SKM-1 treated with dmso at 0.1 percent for 144 hours (cell line): ENCODE data around the gene WDR77.

Experiments
- DNase-seq: peaks from one replicate; lab custom pipeline; 2025; ENCODE audit not compliant: unreplicated experiment; lab: John Stamatoyannopoulos, UW

The WDR77 gene

DNA sequence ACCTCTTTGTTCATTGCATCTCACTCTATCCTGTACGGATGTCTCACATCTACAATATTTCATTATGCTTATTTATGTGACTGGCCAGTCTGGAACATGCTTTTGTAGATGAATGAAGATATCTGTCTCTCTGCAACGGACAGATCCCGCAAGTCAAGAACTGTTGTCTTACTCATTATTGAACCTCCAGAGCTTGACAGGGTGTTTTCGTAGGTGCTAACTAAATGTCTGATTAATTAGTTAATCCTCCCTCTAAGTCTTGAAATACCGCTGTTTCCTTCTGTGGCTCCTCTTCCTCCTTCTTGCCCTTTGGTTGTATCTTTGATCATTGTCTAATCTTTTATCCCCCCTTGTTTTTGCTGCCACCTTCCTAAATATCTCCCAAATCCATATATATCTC lies 21.5 kb upstream of the WDR77 start:
- no peak for DNase-seq

DNA sequence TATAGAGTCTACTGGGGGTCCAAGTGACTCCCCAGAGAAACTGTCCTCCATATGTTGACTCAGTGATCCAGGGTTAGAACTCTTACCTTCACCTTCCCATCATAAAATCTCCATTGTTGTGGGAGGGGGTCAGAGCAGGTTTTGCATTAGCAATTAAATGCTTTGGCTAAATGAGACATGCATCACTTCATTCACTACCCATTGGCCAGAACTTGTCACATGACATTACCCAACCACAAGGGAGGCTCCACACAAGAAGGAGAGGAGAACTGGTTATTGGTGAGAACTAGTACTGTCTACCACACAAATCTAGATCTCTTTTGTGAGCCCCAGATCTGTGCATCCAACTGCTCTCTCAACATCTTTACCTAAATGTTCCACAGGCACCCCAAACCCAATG lies 20.5 kb upstream of the WDR77 start:
- no peak for DNase-seq

DNA sequence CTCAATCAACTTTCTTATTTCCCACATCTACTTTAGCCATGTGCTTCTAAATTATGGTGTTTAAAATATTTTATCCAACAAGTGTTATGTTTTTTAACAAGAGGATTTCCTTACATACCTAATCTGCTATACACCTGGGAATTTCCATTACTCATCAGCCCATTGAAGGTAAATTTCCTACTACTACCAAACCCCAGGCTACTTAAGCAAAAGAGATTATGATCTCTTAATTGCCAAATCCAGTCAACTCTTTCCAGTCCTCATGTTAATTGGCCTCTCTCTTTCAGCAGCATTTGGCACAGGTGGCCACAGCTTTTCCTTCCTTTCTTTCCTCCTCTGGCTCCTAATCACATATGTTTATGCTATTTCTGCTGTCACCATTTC lies 19.7 kb upstream of the WDR77 start:
- no peak for DNase-seq

DNA sequence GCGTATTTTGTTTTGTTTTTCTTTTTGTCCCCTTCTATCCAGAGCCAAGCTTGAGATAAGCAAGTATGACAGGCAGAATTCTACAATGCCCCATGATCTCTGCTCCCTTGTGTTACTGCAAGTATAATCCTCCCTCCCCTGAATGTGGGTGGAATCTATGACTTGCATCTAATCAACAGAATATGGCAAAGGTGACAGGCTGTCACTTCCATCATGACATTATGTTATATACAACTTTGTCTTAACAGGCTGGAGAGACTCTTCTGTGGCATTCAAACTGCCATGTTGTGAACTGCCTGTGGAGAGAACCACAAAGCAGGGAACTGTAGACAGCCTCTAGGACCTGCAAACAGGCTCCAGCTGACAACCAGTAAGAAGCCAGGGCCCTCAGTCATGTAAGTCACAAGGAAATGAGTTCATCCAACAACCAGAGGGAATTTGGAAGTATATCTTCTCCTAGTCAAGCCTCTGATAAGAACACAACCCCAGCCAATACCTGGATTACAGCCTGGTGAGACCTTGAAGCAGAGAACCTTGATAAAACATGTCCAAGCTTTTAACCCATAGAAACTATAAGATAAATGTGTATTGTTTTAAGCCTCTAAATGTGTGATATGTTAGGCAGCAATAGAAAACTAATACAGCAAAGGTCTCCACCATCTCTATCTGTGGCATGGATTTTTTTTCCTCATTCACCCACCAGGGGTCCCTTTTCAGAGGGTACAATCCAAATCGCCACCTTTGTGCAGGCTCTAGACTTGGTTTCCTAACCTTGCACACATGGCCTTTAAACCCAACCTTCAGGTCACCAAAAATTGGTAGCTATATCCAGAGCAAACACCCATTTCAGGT lies 19.0 kb upstream of the WDR77 start:
- no peak for DNase-seq

DNA sequence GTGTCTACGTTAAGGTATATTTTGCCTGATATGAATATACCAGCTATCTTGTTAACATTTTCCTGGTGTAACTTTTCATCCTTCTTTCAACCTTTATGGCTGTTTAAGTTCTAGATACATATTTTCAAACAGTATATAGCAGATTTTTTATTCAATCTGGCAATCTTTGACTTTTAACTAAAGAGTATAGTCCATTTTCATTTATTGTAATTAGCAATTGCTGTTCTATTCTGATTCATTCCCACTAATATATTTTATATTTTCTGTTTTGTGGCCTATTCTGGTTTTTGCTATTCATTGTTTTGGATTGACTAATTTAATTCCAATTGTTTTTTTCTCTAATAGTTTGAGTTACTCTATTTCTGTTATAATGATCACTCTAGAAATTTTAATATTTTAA lies 17.4 kb upstream of the WDR77 start:
- no peak for DNase-seq

DNA sequence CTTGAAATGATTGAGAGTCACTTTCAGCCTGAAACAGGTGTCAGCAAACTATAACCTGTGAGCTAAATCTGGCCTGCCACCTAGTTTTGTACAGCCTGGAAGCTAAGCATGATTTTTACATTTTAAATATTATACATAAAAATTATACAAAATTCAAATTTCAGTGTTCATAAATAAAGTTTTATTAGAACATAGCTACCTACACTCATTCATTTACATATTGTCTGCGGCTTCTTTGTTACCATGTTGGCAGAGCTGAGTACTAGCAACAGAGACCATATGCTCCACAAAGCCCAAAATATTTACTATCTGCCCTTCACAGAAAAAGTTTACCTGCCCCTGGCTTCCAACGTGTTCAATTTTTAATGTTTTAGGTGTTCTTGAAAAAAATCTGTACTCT lies 16.7 kb upstream of the WDR77 start:
- DNase-seq = no peak

DNA sequence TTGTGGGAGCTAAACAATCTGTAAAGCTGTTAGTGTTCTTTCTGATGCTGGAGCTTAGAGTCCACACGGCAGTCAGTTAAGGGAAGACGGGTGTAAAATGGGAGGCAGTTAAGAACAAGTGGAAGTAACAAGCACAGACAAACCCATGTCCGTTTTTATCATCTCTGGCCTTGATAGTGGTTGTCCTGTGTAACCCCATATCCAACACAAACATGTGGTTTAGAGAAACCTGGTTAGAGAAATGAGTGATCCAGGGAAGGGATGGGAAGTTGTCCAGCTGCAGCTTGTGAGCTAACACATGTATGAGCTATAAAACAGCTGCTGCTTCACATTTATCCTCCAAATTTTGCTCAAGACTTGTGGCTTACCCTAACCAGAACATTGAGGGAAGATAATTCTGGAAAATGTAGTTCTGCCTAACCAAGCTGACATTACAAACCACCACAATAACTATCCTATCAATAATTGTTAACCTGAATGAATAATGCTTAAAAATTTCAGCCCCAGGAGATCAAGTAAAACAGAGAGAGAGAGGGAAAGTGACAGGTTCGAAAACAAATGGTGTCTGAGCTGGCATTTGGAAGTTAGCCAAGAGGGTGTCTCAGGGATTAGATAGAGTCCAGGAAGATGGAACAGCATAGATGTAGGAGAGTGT lies 14.1 kb upstream of the WDR77 start:
- no peak for DNase-seq

DNA sequence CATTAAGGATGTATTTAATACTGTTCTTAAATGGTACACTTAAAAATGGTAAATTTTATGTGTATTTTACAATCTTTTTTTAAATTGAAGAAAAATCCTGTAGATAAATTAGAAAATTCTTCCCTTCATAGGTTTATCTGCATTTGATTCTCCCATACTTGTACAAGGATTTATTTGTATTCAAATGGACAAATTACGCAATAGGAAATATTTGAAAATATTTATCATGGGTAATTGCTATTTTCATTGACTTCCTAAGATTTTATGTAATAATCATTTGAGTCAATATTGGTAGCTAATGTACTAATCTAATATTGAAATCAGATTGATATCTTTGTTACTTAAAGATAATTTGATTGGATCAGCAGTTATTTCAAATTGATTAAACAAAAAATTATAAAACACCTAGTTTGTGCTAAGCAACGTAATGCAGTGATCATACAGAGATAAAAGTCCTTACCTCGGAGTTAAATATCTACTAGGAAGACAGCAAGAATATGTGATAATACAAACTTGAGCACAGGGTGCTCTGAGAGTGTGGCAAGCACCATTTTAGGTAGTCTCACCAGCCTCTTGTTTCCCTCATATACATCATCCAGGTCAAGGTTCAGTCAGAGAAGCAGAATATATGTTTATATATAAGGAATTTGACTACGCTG lies 13.4 kb upstream of the WDR77 start:
- DNase-seq = no peak

DNA sequence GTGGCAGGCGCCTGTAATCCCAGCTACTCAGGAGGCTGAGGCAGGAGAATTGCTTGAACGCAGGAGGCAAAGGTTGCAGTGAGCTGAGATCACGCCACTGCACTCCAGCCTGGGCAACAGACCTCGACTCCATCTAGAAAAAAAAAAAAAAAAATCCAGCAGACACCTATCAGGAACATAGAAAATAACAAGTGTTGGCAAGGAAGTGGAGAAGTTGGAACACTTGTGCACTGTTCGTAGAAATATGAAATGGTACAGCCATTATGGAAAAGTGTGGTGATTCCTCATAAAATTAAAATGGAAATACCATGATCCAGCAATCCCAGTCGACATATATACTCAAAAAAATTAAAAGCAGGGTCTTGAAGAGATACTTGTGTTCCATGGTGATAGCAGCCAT lies 12.7 kb upstream of the WDR77 start:
- DNase-seq = no peak

DNA sequence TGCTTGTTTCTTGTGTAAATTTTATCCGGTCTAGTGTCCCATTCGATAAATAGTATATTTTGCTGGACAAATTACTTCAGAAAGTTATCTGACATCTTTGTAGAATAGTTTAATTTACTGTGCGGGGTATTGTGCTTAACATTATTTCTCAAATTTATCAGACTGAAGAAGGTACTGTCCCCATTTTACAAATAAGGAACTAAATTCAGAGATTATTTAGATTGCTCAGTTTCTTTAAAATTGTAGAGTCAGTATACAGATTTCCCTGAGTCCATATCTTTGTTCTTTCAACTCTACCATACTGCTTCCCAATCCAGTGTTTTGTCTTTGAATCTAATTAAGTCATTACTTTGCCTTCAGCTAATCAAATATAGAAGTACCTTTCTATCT lies 6.6 kb upstream of the WDR77 start:
- no peak for DNase-seq

DNA sequence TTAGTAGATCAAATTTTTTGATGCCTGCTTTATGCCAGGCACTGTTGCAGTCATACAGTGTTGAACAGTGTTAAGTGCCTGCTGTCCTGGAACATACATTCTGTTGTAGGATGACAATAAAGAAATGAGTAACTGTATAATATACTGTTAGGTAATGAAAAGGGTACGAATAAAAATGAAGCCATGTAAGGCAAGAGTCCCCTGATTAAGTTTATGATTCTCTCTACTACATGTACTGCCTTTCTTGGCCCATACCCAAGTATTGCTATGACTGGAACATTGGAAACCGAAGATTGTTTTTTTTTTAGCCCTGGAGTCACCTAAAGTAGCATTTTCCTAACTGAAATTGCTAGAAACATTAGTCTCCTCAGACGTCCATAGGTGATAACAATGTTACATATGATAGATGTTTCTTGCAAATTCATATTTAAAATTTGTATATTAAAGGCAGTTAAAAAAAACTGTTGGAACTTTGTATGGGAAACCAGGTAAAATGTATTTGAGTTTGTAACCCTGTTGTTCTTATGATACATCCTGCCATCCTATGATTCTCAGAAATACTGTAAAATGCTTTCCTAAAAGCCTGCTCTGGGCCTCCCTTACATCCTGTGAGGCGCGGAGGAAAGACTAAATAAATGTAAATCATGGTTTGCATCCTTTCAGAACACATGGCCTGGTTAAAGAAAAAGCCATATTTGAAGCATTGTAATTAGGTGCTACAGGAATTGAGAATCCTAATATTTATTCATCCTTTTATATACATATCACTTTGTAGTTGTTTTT lies 6.0 kb upstream of the WDR77 start:
- no peak for DNase-seq

DNA sequence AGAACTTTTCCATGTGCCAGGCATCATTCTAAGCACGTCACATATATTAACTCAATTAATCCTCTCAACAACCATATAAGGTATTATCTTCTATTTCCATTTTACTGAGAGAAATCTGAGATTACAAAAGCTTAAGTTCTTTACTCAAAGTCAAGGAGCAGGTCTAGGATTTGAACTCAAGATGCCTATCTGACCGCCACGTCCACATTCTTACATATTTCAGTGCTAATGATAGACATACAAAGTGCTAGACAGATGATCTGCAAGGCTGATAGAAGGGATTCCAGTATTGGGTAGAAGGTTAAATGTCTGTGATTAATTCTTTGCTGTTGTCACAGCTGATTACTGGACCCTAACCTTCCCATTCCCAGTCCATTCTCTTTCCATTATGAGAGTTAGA lies 4.7 kb upstream of the WDR77 start:
- no peak for DNase-seq

DNA sequence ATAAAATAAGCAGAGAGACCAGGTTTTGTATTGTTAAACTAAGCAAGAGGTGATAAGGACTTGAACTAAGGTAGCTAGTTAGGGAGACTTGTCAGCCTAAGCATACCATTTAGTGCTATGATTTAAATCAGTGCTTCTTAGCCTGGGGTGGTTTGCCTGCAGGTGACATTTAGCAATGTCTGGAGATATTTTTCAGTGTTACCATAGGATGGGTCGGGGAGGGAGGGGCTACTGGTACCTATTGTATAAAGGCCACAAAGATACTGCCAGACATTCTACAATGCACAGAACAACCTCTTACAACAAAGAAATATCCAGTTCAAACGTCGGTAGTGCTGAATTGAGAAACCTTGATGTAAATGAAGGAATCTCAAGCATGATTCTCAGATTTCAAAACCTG lies 3.5 kb upstream of the WDR77 start:
- DNase-seq = no peak

DNA sequence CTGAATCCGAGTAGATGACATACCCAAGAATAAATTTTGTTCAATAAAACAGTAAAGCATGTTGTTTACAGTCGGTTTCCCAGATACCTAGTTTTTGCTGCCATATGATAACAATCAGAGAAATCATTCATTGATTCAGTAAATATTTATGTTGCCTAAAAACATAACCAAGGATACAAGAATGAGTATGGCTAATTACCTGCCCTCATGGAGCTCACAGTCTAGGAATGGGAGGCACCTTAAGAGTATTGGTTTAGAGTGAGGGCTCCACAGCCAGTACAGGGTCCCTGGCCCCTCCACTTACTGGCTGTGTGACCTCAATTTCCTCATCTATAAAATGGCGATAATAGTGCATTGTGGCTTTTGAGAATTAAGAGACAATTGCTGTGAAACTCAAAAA lies 1.1 kb upstream of the WDR77 start:
- no peak for DNase-seq

DNA sequence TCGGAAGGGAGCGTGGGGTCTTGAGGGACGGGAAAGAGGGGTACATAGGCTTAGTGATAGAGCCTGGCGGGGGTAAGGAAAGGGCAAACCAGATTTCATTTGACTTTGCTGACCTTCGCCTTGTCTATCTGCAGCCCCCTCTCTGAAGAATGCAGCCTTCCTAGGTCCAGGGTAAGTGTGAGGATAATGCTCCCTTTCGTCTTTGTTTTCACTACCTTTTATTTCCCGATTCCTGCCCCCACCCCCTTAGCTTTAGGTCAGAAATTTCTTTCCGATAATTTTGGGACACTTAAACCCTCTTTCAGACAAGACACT lies 604 bp upstream of the WDR77 start:
- peak; percentile 45 for DNase-seq

DNA sequence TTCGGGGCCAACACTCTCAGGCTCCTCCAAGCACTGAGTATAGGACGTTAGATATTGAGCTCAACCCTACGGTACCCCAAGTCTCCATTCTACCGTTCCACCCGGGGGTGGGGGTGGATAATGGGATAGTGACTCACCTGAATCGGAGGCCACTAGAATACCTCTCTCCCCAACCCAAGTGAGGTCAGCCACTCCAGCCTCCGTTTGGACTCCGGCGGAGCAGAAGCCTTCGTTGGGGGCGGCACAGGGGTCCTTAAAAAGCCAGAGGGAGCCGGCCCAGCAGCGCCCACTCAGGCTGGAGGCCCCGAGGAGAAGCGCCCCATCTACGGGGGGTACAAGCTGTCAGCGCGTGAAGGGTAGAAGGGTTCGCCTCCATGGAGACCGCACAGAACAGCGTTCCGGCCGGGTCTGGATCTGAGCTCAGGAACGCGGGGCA lies 556 bp downstream of the WDR77 start:
- DNase-seq = no peak

DNA sequence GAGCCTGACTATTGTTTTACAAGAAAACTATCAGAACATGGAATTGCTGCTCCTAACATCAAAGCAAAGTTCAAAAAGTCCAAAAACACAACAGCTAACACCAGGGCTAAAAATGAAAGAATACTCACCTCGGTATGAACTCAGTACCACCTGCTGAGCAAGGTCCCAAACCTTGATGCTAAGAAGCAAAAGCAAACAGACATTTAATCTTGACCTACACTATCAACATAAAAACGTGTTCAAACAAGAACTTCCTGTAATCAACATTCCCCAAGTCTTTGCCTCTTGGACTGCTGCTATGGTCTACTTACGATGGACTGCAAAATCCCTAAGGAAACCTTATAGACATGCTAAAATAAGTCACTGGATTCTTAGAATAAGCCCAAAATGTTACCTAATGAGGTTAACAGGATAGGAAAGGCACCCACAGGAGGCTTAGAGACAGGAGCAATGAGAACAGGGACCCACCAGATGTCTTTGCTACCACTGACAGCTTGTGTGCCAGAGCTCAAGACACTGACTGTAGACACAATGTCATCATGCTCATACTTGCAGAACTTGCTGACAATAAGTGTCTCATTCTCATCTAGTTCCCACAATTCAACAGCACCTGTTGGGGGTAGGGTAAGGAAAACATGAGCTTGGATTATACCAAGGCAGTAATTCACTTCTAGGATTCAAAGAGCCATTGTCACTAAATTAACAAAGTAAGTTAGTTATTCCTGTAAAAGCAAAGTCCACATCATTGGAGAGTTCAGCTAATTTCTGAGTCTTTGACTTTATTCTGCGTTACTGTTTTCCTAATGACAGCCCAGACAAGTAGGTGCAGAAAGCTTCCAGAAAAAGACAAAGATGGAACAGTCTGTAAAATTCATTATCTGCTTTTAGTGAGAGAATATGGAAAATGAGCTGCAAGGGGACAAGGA lies 1.8 kb downstream of the WDR77 start:
- DNase-seq = no peak

DNA sequence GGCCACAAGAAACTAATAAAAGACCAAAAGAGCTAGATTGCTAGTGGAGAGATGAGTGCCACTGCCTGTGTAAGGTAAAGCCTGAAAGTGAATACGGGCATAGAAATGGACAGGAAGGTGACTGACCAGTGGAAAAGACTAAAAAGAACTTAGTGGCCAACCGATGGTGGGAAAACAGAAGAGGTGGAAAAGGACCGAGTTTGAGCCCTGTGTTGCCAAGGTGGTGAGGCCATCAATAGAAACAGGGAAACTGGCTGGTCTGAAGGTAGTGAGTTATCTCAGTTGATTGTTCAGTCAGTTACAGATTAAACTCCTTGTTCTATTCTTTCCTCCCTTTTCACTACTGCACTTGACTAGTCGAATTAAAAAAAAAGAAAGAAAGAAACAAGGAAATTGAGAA lies 2.5 kb downstream of the WDR77 start:
- no peak for DNase-seq

DNA sequence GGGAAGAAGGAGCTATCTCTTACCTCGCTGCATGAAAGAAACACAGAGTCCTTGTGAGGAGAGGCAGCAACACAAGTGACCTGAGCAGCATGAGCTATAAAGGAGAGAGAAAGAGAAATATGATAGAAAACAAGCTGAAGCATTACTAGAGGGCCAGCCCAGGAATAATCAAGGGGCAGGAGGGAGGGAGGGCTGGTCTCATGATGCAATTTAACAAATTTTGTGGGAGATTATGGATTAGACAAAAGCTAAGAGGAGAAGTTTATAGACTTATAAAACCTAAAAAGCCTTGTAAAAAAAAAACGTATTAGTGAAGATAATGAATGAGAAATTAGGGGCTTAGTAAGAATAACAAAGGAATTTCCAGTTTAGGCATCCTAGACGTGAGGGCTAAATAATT lies 5.0 kb downstream of the WDR77 start:
- DNase-seq = no peak

DNA sequence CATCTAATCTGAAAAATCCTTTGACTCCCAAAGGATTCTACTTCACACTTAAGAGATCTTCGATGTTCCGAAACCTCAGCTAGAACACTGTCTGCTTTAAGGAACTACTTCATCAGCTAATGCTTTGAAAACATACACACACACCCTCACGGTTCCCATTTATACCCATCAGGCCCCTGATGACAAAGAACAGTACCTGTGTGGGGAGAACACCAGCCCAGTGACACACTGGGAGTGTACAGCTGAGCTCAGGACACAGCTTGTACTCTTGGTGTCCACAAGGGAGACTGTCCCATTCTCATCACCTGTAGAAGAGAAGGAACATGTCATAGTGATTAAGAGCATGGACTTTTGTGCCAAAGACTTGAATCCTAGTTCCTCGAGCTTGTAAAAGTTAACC lies 6.6 kb downstream of the WDR77 start:
- DNase-seq = no peak
